SU-DHL-6 (cell line): Measurements from ENCODE around the gene NNAT.
"Not testable (repeated sequence)": the region's sequence is repeated elsewhere in the genome, so short reads cannot be mapped to it uniquely, and the experiment has no call there.

Source experiments
- H2AFZ ChIP-seq: fragments of 200-600 bp; sonication (generic); 2 replicates; pipeline ENCODE4 v1.6.1; 2014; ENCODE audit warnings: low read depth, mild to moderate bottlenecking, moderate library complexity, mixed read lengths, antibody characterized with exemption, low read length; ENCODE audit not compliant: severe bottlenecking
- H3F3A ChIP-seq: fragments of 200-600 bp; shearing (Covaris generic); 2 replicates; pipeline ENCODE4 v1.6.0; 2016; ENCODE audit warnings: antibody characterized with exemption, mild to moderate bottlenecking; ENCODE audit not compliant: insufficient read depth
- H3K27ac ChIP-seq: fragments of 200-600 bp; sonication (generic); 2 replicates; pipeline ENCODE4 v1.5.1; 2016; ENCODE audit warnings: low read depth, mild to moderate bottlenecking, low read length, moderate library complexity, mixed read lengths
- H3K27me3 ChIP-seq: fragments of 200-600 bp; sonication (generic), shearing (Covaris generic); 2 replicates; pipeline ENCODE4 v1.6.0; 2014; ENCODE audit warnings: mild to moderate bottlenecking, low read length
- H3K36me3 ChIP-seq: fragments of 200-600 bp; sonication (generic); 2 replicates; pipeline ENCODE4 v1.6.1; 2014; ENCODE audit warnings: mild to moderate bottlenecking, low read length, mixed read lengths
- H3K4me2 ChIP-seq: fragments of 300-600, 200-600 bp; shearing (Covaris generic), sonication (generic); 2 replicates; pipeline ENCODE4 v1.6.0; 2014; ENCODE audit warnings: low read length, low read depth, mild to moderate bottlenecking; ENCODE audit not compliant: poor library complexity, severe bottlenecking
- H3K4me3 ChIP-seq: fragments of 200-600 bp; sonication (generic); 2 replicates; pipeline ENCODE4 v1.5.1; 2014; ENCODE audit warnings: antibody characterized with exemption, low read length, mild to moderate bottlenecking, mixed read lengths; ENCODE audit not compliant: insufficient read depth, poor library complexity, severe bottlenecking
- H3K79me2 ChIP-seq: fragments of 200-600 bp; sonication (generic); 2 replicates; pipeline ENCODE4 v1.6.1; 2014; ENCODE audit warnings: mild to moderate bottlenecking, low read length, moderate library complexity; ENCODE audit not compliant: insufficient read depth
- H3K9ac ChIP-seq: fragments of 200-600 bp; sonication (generic); 2 replicates; pipeline ENCODE4 v1.7.0; 2014; ENCODE audit warnings: mild to moderate bottlenecking, low read length
- H3K9me2 ChIP-seq: fragments of 200-600 bp; sonication (generic); replicated peaks from 2 replicates; pipeline ENCODE4 v1.6.1; 2014; ENCODE audit warnings: low read length; ENCODE audit not compliant: insufficient read depth
- H3K9me3 ChIP-seq: fragments of 200-600 bp; sonication (generic); 2 replicates; pipeline ENCODE4 v1.6.1; 2014; ENCODE audit warnings: low read length, mixed read lengths; ENCODE audit not compliant: insufficient read depth
- H4K20me1 ChIP-seq: fragments of 200-600 bp; sonication (generic); 2 replicates; pipeline ENCODE4 v1.6.1; 2014; ENCODE audit warnings: low read depth, mild to moderate bottlenecking, antibody characterized with exemption, low read length, moderate library complexity, mixed read lengths
- EZH2phosphoT487 ChIP-seq: fragments of 200-600 bp; sonication (generic), shearing (Covaris generic); conservative IDR thresholded peaks from 2 replicates; pipeline ENCODE4 v1.6.1; 2018; ENCODE audit warnings: mild to moderate bottlenecking, antibody characterized with exemption, low read length, moderate library complexity, mixed read lengths
- TF ChIP-seq, protein P1 (sequence below): fragments of 200-600 bp; sonication (generic); IDR thresholded peaks from one replicate; pipeline ENCODE4 v1.5.1; 2017; ENCODE audit warnings: antibody characterized with exemption, mild to moderate bottlenecking, low read length, moderate library complexity; ENCODE audit not compliant: insufficient read depth, poor library complexity, severe bottlenecking

Gene NNAT

DNA sequence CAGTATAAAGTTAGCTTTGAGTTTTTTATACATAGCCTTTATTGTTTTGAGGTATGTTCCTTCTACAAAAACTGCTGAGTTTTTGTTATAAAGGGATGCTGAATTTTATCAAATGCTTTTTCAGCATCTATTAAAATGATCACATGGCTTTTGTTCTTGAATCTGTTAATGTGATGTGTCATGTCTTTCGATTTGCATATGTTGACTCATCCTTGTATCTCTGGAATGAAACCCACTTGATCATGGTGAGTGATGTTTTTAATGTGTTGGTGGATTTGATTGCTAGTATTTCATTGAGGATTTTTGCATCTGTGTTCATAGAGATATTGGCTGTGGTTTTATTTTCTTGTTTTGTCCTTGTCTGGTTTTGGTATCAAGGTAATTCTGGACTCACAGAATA, 31.4 kb downstream of the NNAT start:
- Histone ChIP-seq H3K36me3 (no peaks in the 10 kb centered on the region), H3K27me3 (no peaks in the 10 kb centered on the region), H4K20me1 (no peaks in the 10 kb centered on the region), H3K4me2 (no peak overlapping the region), H3K9me2 (no peaks in the 10 kb centered on the region), H3K4me3 (no peak overlapping the region), H3F3A (no peaks in the 10 kb centered on the region), H3K79me2 (no peaks in the 10 kb centered on the region), H3K9ac (no peak overlapping the region), H2AFZ (no peak overlapping the region), H3K9me3 (no peaks in the 10 kb centered on the region), H3K27ac (no peak overlapping the region)
- TF ChIP-seq EZH2phosphoT487, result no peak
- TF ChIP-seq, protein P1, sequence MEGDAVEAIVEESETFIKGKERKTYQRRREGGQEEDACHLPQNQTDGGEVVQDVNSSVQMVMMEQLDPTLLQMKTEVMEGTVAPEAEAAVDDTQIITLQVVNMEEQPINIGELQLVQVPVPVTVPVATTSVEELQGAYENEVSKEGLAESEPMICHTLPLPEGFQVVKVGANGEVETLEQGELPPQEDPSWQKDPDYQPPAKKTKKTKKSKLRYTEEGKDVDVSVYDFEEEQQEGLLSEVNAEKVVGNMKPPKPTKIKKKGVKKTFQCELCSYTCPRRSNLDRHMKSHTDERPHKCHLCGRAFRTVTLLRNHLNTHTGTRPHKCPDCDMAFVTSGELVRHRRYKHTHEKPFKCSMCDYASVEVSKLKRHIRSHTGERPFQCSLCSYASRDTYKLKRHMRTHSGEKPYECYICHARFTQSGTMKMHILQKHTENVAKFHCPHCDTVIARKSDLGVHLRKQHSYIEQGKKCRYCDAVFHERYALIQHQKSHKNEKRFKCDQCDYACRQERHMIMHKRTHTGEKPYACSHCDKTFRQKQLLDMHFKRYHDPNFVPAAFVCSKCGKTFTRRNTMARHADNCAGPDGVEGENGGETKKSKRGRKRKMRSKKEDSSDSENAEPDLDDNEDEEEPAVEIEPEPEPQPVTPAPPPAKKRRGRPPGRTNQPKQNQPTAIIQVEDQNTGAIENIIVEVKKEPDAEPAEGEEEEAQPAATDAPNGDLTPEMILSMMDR, result no peak

DNA sequence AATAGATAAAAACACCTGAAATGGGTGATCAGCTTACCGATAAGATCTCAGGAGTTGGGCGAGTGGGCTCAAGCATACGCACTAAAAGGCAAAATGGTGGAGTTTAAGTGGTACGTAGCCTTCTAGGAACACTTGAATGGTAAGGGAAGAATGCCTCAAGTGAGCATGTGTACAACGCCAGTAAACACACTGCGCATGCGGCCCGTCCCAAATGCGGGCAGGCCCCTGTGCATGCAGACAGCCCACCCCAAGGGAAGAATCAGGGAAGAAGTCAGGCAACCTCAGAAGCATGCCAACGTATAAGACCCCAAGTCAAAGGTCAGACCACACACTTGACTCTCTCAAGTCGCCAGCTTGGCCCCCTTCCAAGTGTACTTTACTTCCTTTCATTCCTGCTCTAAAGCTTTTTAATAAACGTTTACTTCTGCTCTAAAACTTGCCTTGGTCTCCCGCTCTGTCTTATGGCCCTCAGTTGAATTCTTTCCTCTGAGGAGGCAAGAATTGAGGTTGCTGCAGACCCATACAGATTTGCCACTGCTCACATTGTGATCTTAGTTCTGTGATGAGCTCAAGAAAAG, 33.8 kb downstream of the NNAT start:
- not testable (repeated sequence) for H3K36me3 ChIP-seq, H3F3A ChIP-seq, H3K27ac ChIP-seq, H3K9ac ChIP-seq, H3K4me2 ChIP-seq, H3K4me3 ChIP-seq, H3K27me3 ChIP-seq, H3K79me2 ChIP-seq, H3K9me2 ChIP-seq, H4K20me1 ChIP-seq, H2AFZ ChIP-seq, H3K9me3 ChIP-seq

DNA sequence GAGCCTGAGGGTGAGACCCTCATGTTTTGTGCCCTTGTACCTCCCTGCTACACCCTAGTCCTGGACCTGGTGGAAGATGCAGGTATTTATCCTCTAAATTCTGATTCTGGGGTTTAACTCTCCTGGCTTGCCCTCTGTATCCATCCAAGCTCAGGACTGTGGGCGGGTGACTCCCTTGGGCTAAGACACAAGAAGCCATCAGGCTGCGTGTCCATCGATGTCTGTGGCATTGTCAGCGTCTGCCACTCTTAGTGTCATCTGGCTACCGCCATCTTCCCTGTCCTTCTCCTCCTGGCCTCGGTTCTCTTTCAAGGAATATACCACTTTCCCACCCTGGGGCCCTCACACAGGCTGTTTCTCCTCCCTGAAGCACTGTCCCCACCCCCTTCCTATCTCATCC, 35.5 kb downstream of the NNAT start:
- Histone ChIP-seq H3K27me3 (no peaks in the 10 kb centered on the region), H3K79me2 (no peaks in the 10 kb centered on the region), H3K4me3 (no peak overlapping the region), H3K9ac (no peak overlapping the region), H3F3A (no peaks in the 10 kb centered on the region), H3K9me3 (no peaks in the 10 kb centered on the region), H3K27ac (no peak overlapping the region), H3K36me3 (no peaks in the 10 kb centered on the region), H2AFZ (no peak overlapping the region), H3K4me2 (no peak overlapping the region), H4K20me1 (no peaks in the 10 kb centered on the region), H3K9me2 (no peaks in the 10 kb centered on the region)
- no peak for TF ChIP-seq EZH2phosphoT487
- TF ChIP-seq, protein P1, result no peak

DNA sequence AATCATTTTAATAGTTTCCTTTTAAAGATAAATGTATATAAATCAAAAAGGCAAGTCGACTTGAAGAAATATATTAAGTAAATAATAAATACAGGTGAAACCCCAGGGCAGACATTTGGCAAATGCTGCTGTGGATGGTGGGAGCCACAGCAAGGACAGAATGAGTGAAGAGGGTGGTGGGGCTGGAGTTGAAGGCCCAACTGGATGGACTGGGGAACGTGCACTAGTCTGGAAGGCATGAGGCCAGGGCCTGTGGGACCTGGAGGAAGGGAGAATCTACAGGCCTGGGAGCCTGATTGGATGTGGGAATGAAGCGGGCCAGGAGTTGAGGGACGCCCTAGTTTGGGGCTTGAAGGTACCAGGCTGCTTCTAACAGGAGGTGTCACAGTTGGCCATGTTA, 37.3 kb downstream of the NNAT start:
- Histone ChIP-seq H3K79me2 (no peaks in the 10 kb centered on the region), H3K36me3 (no peaks in the 10 kb centered on the region), H3F3A (no peaks in the 10 kb centered on the region), H4K20me1 (no peaks in the 10 kb centered on the region), H2AFZ (no peak overlapping the region), H3K9me3 (no peaks in the 10 kb centered on the region), H3K27ac (no peak overlapping the region), H3K4me2 (no peak overlapping the region), H3K4me3 (no peak overlapping the region), H3K9ac (no peak overlapping the region), H3K9me2 (no peaks in the 10 kb centered on the region), H3K27me3 (no peaks in the 10 kb centered on the region)
- TF ChIP-seq EZH2phosphoT487, result no peak
- TF ChIP-seq, protein P1, result no peak
